Esophagus muscularis mucosa (tissue), 4 donors: ENCODE measurements around the gene TOLLIP. TPM values are rescaled to one million over a fixed set of nuclear protein-coding genes. Genes with fewer than 3 reads are reported as not detected.

Source experiments
- DNase-seq: peaks from one replicate; pipeline ENCODE4 v3.0.0-alpha.2; 2017; ENCODE audit errors: extremely low spot score
- H3K27ac ChIP-seq, 4 donors: fragments of 200-600 bp; sonication (generic); replicated peaks in 1 of 4; 1 replicate in 3 of 4; 2 replicates in 1 of 4; pipeline ENCODE4 v1.5.1; 2016 to 2019; ENCODE audit warnings: mild to moderate bottlenecking in 1 of 4
- H3K27me3 ChIP-seq, 4 donors: fragments of 200-600 bp; sonication (generic); one replicate each; pipeline versions ENCODE4 v1.5.1 to v1.6.0; 2016 to 2019
- H3K36me3 ChIP-seq, 4 donors: fragments of 200-600 bp; sonication (generic); one replicate each; pipeline ENCODE4 v1.5.1; 2016 to 2019
- H3K4me1 ChIP-seq, 4 donors: fragments of 200-600 bp; sonication (generic); one replicate each; pipeline ENCODE4 v1.5.1; 2016 to 2019
- H3K4me3 ChIP-seq, 4 donors: fragments of 200-600 bp; sonication (generic); 1 replicate in 2 of 4; 2 replicates in 2 of 4; pipeline ENCODE4 v1.5.1; 2016 to 2019; ENCODE audit warnings: mild to moderate bottlenecking in 4 of 4, moderate library complexity in 1 of 4
- H3K9me3 ChIP-seq, 4 donors: fragments of 200-600 bp; sonication (generic); 1 replicate in 3 of 4; 2 replicates in 1 of 4; pipeline ENCODE4 v1.5.1; 2016 to 2019
- CTCF ChIP-seq, 3 experiments: fragments of 200-600 bp in 2 of 3; fragments of 450-650 bp in 1 of 3; sonication (generic) in 2 of 3; IDR thresholded peaks; one replicate each; pipeline ENCODE4 v1.5.1; 2017 to 2019; ENCODE audit warnings: antibody characterized with exemption in 3 of 3, mild to moderate bottlenecking in 2 of 3, moderate library complexity in 1 of 3
- EP300 ChIP-seq: sonication (generic); formaldehyde crosslinking; IDR thresholded peaks from one replicate; pipeline ENCODE4 v1.6.1; 2017; ENCODE audit warnings: antibody characterized with exemption
- POLR2A ChIP-seq: fragments of 450-650 bp; IDR thresholded peaks from one replicate; pipeline ENCODE4 v1.6.1; 2017; ENCODE audit warnings: antibody characterized with exemption, moderate library complexity, mild to moderate bottlenecking, low read depth
- POLR2AphosphoS5 ChIP-seq, 2 donors: sonication (generic); formaldehyde crosslinking; IDR thresholded peaks; one replicate each; pipeline ENCODE4 v1.6.1; 2017; ENCODE audit warnings: antibody characterized with exemption in 2 of 2
- WGBS: methylation state at CpG from one replicate; pipeline ENCODE4 v1.1.5; 2018; 5-methylcytosine and 5-hydroxymethylcytosine counted together
- intact Hi-C: fragments of 100-400 bp; cut with DNase I; formaldehyde crosslinking; loops from one replicate; pipeline ENCODE4 v1.15.1; 2023
- total RNA-seq, 4 donors: library from RNA; depleted of rRNA; stranded (reverse); fragments of >200 nt; gene quantifications; one replicate each; pipeline versions ENCODE4 v1.1.0 to v1.2.1, GENCODE V29; 2016

The TOLLIP gene
- total RNA-seq, 4 donors from 2014 or later = 33.2 to 71.6 (median 58.6) TPM

GRCh38 chr11:1310772-1311468 is 1.5 kb upstream of the TOLLIP start:
- TF ChIP-seq CTCF (IDR thresholded peaks at IDR 0.05) (no peak), POLR2AphosphoS5 (IDR thresholded peaks at IDR 0.05) (no peak), POLR2A (no peak), EP300 (no peak)
- H3K27ac ChIP-seq = peak overlapping the region in 3 of 4 donors; percentile 95 to 98 (median 96)
- H3K36me3 ChIP-seq = peaks cover 0 to under 1% (median 0%) of the 10 kb centered on the region in 4 donors
- intact Hi-C loops = no loop called here
- DNase-seq = no peak
- 81% methylated on average over 15 of the region's 15 CpGs for WGBS
- peak overlapping the region; percentile 85 to 100 (median 98) for H3K4me3 ChIP-seq
- H3K4me1 ChIP-seq = peaks cover 37 to 45% (median 42%) of the 10 kb centered on the region in 4 donors
- H3K9me3 ChIP-seq = peaks cover 0 to 9% (median 3%) of the 10 kb centered on the region in 4 donors
- no peaks in the 10 kb centered on the region for H3K27me3 ChIP-seq

GRCh38 chr11:1310318-1310687 is 871 bp upstream of the TOLLIP start:
- H3K27ac ChIP-seq = peak overlapping the region; percentile 94 to 98 (median 96)
- TF ChIP-seq POLR2AphosphoS5 (IDR thresholded peaks at IDR 0.05) (no peak), EP300 (no peak), POLR2A (no peak), CTCF (IDR thresholded peaks at IDR 0.05) (no peak)
- 78% methylated on average over 18 of the region's 18 CpGs for WGBS

GRCh38 chr11:1308743-1309497 is 512 bp downstream of the TOLLIP start:
- H3K27me3 ChIP-seq = no peaks in the 10 kb centered on the region
- WGBS = 4% methylated on average over 15 of the region's 58 CpGs
- TF ChIP-seq POLR2AphosphoS5 (IDR thresholded peaks at IDR 0.05) = no peak
- no peak for TF ChIP-seq EP300
- TF ChIP-seq CTCF (IDR thresholded peaks at IDR 0.05) = no peak
- TF ChIP-seq POLR2A = no peak
- peaks cover 0 to 9% (median 3%) of the 10 kb centered on the region in 4 donors for H3K9me3 ChIP-seq
- H3K36me3 ChIP-seq = peaks cover 0 to 16% (median 7%) of the 10 kb centered on the region in 4 donors
- H3K27ac ChIP-seq = peak overlapping the region; percentile 94 to 98 (median 96)
- intact Hi-C loops = loop anchor here (5.0 kb wide), 1 partner anchor 47 kb away; no protein-coding TSS in a partner anchor
- peaks cover 47 to 65% (median 62%) of the 10 kb centered on the region in 4 donors for H3K4me1 ChIP-seq
- DNase-seq = no peak
- peak overlapping the region; percentile 85 to 100 (median 98) for H3K4me3 ChIP-seq

More at GRCh38 chr11:1310318-1310687, 871 bp upstream of the TOLLIP start:
- Histone ChIP-seq H3K9me3 (peaks cover 0 to 9% (median 3%) of the 10 kb centered on the region in 4 donors), H3K27me3 (no peaks in the 10 kb centered on the region), H3K4me3 (peak overlapping the region; percentile 85 to 100 (median 98)), H3K36me3 (peaks cover 0 to 7% (median 5%) of the 10 kb centered on the region in 4 donors), H3K4me1 (peaks cover 37 to 51% (median 48%) of the 10 kb centered on the region in 4 donors)
- DNase-seq = no peak
- intact Hi-C loops = no loop called here

- TF ChIP-seq POLR2AphosphoS5 (IDR thresholded peaks at IDR 0.05) (no peak), EP300 (no peak), CTCF (IDR thresholded peaks at IDR 0.05) (no peak), POLR2A (no peak)
- intact Hi-C loops = loop anchor here (5.0 kb wide), 1 partner anchor 46 kb away; no protein-coding TSS in a partner anchor
- H3K27ac ChIP-seq = peak overlapping the region in 3 of 4 donors; percentile 94 to 96 (median 95)
- peaks cover 0 to 9% (median 3%) of the 10 kb centered on the region in 4 donors for H3K9me3 ChIP-seq
- H3K4me1 ChIP-seq = peaks cover 55 to 73% (median 69%) of the 10 kb centered on the region in 4 donors
- 75% methylated on average over 21 of the region's 21 CpGs for WGBS
- DNase-seq = no peak
- H3K36me3 ChIP-seq = peaks cover 0 to 16% (median 9%) of the 10 kb centered on the region in 4 donors
- no peaks in the 10 kb centered on the region for H3K27me3 ChIP-seq
- peak overlapping the region; percentile 85 to 100 (median 98) for H3K4me3 ChIP-seq
Measured at GRCh38 chr11:1307998-1308742, 1.3 kb downstream of the TOLLIP start.
